Measurements from ENCODE around the gene WFDC6. TPM values are rescaled to one million over a fixed set of nuclear protein-coding genes. Genes with fewer than 3 reads are reported as not detected.

WFDC6 gene
- total RNA-seq, 4 donors from 2014 or later, result not detected

DNA sequence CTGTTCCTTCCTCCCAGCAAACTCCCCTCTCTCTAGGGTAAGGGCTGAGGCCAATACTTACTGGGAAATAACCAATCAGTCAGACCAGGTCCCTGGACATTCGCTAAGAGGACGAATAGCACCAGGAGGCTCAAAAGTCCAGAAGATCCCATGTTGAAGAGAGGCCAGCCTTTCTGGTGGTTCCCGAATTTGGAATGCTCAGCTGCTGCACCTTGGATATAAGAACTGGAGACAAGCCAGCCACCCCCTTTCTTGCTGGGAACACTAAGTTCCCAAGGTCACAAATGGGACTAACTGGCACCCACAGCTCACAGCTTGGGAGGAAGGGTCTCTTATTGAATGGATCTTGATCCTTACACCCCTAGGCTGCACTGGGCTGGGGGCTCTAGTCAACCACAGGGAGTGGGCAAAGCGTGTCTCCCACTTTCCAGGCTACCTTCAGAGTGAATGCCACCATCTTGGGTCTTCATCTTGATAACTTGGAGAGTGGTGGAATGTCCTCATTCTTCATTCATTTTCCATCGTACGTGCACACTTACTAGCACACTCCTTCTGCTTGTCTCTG is 8.0 kb upstream of the WFDC6 start, which contains the start of gene EPPIN:
Gene EPPIN, minus strand, starts transcription at position 196 of the 565 bp plus-strand sequence. Its CDS starts 44 bp downstream, at position 152.
- H3K4me3 ChIP-seq, result no peak within 1 kb of the TSS
- WGBS, result 85% methylated on average over 4 of the region's 6 CpGs
- no peaks in the 10 kb centered on the region for H3K4me1 ChIP-seq
- peaks cover 0 to 7% (median 0%) of the 10 kb centered on the region in 4 donors for H3K27me3 ChIP-seq
- no peak within 1 kb of the TSS for H3K27ac ChIP-seq (replicated peaks in 1 of 4)
- no peaks in the 10 kb centered on the region for H3K36me3 ChIP-seq
- TF ChIP-seq POLR2AphosphoS5 (IDR thresholded peaks at IDR 0.05) (no peak), EP300 (IDR thresholded peaks at IDR 0.05) (no peak), POLR2A (IDR thresholded peaks at IDR 0.05; ENCODE audit: low read depth) (no peak)
- TF ChIP-seq, protein P1, sequence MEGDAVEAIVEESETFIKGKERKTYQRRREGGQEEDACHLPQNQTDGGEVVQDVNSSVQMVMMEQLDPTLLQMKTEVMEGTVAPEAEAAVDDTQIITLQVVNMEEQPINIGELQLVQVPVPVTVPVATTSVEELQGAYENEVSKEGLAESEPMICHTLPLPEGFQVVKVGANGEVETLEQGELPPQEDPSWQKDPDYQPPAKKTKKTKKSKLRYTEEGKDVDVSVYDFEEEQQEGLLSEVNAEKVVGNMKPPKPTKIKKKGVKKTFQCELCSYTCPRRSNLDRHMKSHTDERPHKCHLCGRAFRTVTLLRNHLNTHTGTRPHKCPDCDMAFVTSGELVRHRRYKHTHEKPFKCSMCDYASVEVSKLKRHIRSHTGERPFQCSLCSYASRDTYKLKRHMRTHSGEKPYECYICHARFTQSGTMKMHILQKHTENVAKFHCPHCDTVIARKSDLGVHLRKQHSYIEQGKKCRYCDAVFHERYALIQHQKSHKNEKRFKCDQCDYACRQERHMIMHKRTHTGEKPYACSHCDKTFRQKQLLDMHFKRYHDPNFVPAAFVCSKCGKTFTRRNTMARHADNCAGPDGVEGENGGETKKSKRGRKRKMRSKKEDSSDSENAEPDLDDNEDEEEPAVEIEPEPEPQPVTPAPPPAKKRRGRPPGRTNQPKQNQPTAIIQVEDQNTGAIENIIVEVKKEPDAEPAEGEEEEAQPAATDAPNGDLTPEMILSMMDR (IDR thresholded peaks at IDR 0.05), result no peak
- DNase-seq (ENCODE audit: extremely low spot score), result peak; percentile 83
- H3K9me3 ChIP-seq, result peaks cover 0 to 5% (median 0%) of the 10 kb centered on the region in 4 donors
- intact Hi-C loops (cut with DNase I), result loop anchor here (5.0 kb wide), 1 partner anchor 225 kb away; no protein-coding TSS in a partner anchor

DNA sequence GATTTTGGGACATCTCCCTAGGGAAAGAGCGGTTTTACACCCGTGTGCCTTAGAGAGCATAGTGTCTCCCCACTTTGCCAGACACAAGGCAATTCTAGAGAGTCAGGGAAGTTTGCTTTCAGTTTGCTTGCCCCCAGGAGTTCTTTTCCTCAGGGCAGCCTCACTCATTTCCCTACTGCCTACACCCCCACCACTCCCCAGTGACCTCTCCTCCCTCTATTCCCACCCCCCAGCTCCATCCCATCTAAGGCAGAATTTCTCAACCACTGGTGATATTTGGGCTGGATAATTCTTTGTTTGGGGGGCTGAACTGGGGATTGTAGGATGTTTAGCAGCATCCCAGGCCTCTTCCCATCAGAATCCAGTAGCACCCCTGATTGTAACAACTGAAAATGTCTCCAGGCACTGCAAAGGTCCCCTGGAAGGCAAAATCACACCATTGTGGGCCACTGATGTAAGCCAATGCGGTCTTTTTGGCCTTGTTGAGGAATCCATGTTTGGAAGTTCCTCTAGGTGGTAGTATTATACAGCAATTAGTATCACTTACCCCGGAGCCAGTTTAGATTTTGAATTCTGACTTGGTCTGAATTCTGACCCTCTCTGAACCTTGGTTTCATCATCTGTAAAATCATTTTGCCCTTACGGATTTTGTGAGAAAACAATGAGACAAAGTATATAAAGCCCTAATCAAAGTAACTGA is 6.6 kb upstream of the WFDC6 start:
- peak; percentile 55 for DNase-seq (ENCODE audit: extremely low spot score)
- H3K36me3 ChIP-seq, result no peaks in the 10 kb centered on the region
- intact Hi-C loops (cut with DNase I), result loop anchor here (5.0 kb wide), 1 partner anchor 226 kb away; no protein-coding TSS in a partner anchor
- H3K4me1 ChIP-seq, result no peaks in the 10 kb centered on the region
- H3K4me3 ChIP-seq, result no peak overlapping the region
- H3K9me3 ChIP-seq, result peaks cover 0 to under 1% (median 0%) of the 10 kb centered on the region in 4 donors
- H3K27me3 ChIP-seq, result peaks cover 0 to 12% (median 0%) of the 10 kb centered on the region in 4 donors
- TF ChIP-seq POLR2A (IDR thresholded peaks at IDR 0.05; ENCODE audit: low read depth), result no peak
- TF ChIP-seq, protein P1 (IDR thresholded peaks at IDR 0.05), result peak in 2 of 3 experiments; percentile 33 to 42
- H3K27ac ChIP-seq (replicated peaks in 1 of 4), result no peak overlapping the region
- WGBS, result 34% methylated on average over 5 of the region's 5 CpGs

DNA sequence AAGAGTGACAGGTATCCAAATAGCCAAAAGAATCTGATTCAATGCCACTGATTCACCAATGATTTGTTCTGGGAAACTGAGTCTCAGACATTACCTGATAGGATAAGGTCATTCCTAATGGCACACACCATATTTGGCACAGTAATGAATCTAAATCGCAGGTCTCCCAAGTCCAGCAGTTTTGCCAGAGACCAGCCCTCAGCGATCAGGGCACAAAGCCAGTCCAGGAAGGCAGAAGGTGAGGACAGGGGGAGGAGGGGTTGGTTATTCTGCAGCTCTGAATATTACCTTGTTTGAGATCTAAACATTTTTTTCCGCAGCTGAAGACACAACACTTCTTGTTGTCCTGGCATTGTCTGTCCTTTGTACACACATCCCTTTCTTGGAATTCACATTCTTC is 6.1 kb upstream of the WFDC6 start:
- TF ChIP-seq POLR2A (IDR thresholded peaks at IDR 0.05; ENCODE audit: low read depth), result no peak
- TF ChIP-seq, protein P1 (IDR thresholded peaks at IDR 0.05), result no peak
- TF ChIP-seq POLR2AphosphoS5 (IDR thresholded peaks at IDR 0.05), result no peak
- TF ChIP-seq EP300 (IDR thresholded peaks at IDR 0.05), result no peak
- Histone ChIP-seq H3K9me3 (no peaks in the 10 kb centered on the region), H3K4me3 (no peak overlapping the region), H3K27me3 (peaks cover 0 to 18% (median 0%) of the 10 kb centered on the region in 4 donors), H3K27ac (replicated peaks in 1 of 4) (no peak overlapping the region), H3K4me1 (no peaks in the 10 kb centered on the region), H3K36me3 (no peaks in the 10 kb centered on the region)
- DNase-seq (ENCODE audit: extremely low spot score), result peak; percentile 75
- WGBS, result 86% methylated on average over 3 of the region's 3 CpGs
- intact Hi-C loops (cut with DNase I), result loop anchor here (5.0 kb wide), 1 partner anchor 227 kb away; no protein-coding TSS in a partner anchor

DNA sequence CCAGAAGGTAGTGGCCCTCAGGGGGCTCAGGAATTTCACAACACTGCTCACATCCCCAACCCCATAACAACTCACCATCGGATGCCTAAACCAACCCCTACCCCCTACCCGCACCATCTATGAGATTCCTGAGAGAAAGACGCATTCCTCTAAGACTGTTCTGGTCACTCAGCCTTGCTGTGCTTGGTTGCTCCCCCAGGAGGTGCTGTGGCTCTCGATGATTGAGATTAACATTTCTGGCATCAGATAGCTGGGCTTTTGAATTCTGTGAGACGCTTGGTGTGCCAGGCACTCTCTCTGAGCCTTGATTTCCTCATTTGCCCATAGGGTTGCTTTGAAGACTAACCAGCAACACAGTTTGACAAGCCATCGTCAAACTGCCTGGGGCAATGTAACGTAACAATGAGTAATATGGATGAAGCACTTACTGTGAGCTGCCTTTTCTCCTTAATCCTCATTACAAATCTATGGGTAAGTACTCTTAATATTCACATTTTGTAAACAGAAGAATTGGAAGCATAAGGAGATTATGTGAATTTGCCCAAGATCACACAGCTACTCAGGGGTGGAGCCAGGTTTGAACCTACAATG is 978 bp downstream of the WFDC6 start:
- DNase-seq (ENCODE audit: extremely low spot score), result no peak
- H3K9me3 ChIP-seq, result no peaks in the 10 kb centered on the region
- no peak overlapping the region for H3K4me3 ChIP-seq
- 47% methylated on average over 7 of the region's 7 CpGs for WGBS
- TF ChIP-seq POLR2A (IDR thresholded peaks at IDR 0.05; ENCODE audit: low read depth) (no peak), POLR2AphosphoS5 (IDR thresholded peaks at IDR 0.05) (no peak), EP300 (IDR thresholded peaks at IDR 0.05) (no peak)
- TF ChIP-seq, protein P1 (IDR thresholded peaks at IDR 0.05), result no peak
- no peaks in the 10 kb centered on the region for H3K36me3 ChIP-seq
- H3K27ac ChIP-seq (replicated peaks in 1 of 4), result no peak overlapping the region
- H3K27me3 ChIP-seq, result peaks cover 0 to 43% (median 0%) of the 10 kb centered on the region in 4 donors
- no peaks in the 10 kb centered on the region for H3K4me1 ChIP-seq
- intact Hi-C loops (cut with DNase I), result no loop called here
